HPDE6-E6E7 (cell line): ENCODE measurements around the gene ARAP1.

Experiments
- DNase-seq: peaks from one replicate; pipeline ENCODE4 v3.0.0; 2011; ENCODE audit warnings: missing footprints; ENCODE audit errors: extremely low spot score

Gene ARAP1

DNA sequence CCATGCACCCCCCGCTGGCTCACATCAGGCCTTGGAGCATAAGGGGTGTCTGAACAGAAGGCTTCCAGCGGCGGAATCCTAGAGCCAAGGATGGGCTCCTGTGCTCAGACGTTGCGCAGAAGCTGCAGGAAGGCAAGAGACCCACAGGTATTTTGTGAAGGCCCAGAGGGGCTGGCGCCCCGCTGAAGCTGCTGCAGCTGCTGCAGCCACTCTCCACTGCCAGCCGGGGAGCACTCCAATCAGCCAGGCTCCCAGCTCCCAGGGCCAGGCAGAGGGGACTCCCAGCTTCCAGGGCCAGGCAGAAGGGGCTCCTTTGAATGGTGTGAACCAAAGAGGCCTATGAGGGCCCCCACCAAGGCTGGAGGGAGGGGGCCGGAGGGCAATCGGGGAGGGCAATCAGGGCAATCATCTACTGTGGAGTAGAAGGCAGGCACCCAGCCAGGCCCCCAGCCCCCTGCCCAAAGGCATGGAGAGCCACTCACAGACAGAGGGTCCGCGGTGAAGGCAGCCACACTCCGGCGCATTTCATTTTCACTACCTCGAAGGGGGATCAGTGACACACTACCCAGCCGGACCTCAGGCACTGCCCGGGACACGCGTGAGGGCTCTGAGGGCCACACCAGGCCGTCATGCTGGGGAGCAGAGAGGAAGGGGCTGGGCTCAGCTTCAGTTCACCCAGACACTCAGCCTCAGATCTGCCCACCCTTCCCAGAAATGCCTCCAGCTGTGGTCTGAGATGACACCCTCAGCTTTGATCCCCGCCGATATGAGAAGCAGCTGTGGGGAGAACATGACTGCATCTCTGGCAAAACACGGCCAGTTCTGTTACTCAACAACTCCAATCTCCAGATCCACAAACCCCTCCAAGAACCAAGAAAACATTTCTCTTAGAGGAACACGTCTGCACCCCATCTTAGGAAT lies 66.4 kb downstream of the ARAP1 start:
- DNase-seq = no peak

DNA sequence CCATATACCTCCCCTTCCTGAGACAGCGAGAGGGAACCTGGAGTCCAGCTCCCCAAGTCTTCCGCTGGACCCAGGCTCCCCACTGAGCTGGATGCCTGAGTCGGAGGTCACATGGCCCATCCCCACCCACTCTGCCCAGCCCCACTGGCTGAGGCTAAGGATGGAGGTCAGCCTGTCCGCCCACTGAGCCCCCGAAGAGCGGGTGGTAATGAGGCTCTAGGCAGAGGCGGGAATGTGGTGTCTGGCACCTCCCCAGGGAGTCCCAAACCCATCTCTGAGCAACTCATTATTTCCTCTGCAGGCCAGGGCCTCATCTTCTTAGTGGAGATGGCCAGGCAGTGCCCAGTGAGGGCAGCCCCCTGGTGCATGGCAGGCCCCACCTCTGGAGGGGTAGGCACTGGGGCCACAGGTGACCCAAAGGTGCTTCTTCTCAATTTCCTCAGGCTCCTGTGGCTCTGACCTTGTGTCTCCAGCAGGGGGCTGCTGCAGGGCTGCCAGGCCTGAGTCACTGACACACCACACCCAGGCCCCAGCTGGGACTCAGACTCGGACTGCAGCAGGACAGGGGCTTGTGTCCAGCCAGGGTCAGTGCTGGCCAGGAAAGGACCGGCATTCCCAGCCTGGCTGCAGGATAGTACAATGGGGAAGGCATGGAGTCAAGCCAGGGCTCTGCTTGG lies 67.8 kb downstream of the ARAP1 start:
- peak; percentile 95 for DNase-seq

DNA sequence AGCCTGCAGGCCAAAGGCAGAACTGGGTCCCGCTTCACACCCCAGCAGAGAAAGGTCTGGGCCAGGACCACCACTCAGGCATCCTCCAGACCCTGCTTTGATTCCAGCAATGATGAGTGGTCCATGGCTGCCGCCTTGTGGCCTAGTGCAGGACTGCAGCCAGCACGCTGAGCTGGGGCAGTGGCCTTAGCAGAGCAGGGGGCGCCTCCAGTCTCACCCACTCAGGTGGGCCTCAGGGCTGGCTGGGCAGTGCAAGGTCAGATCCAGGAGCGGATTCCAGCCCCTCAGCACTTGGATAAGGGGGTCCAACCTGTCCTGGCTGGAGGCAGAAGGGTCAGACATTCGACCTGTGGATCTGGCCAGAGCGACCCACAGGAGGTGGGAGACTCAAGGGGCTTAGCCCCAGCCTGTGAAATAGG lies 68.4 kb downstream of the ARAP1 start:
- DNase-seq = peak; percentile 62

GRCh38 chr11:72682858-72683243 lies 69.4 kb downstream of the ARAP1 start:
- no peak for DNase-seq

- no peak for DNase-seq
These were observed 69.9 kb downstream of the ARAP1 start for GRCh38 chr11:72682238-72682857.

- DNase-seq = no peak
These were observed 70.7 kb downstream of the ARAP1 start for GRCh38 chr11:72681226-72682153.

DNA sequence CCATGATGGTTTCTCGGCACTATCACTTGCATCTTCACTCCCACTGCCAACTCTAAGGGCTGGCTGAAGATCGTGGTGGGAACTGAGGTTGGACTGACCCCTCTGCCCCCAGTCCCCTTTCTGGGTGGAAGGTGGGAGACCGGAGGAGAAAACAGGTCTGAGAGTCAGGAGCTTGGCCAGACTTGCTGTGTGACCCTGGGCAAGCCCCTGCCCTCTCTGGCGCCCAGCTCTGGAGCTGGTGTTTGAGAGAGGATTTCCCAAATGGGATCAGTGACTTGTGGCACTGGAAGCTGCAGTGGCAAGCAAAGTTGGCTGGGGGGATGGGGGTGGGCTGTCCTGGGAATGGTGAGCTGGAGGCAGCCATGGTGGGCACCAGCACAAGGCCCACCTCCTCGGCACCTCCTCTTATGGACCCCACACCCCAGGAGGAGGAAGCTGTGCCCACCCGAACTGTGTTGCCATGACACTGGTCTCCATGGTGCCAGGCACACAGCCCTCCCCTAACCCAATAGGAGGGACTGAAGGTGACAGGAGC lies 71.5 kb downstream of the ARAP1 start:
- DNase-seq = no peak

GRCh38 chr11:72679869-72680268 lies 72.3 kb downstream of the ARAP1 start:
- no peak for DNase-seq

GRCh38 chr11:72678524-72678923 lies 73.7 kb downstream of the ARAP1 start:
- DNase-seq = no peak

GRCh38 chr11:72676861-72677341 lies 75.3 kb downstream of the ARAP1 start:
- peak; percentile 56 for DNase-seq

DNA sequence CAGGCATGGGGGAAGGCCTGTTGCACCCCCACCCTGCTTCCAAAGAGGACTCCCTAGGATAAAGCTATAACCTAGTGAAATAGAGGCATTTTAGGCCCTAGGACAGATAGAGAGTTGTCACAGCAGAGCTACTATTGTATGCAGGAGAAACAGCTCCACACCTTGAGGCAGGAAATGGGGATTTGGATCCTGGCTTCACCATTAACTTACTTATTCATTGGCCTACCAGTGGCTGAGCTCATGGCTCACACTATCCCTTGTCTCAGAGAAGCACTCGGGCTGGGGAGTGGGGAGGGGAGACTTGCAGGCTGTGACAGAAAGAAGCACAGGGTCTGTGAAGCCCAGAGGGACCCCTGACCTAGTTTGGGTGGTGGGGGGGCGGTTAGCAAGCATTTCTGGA lies 77.0 kb downstream of the ARAP1 start:
- DNase-seq = no peak

GRCh38 chr11:72673943-72674828 lies 78.0 kb downstream of the ARAP1 start, which contains the start of gene PDE2A:
Gene PDE2A, minus strand, starts transcription at chr11:72674422. Its CDS starts 215 bp downstream, at chr11:72674207.
- no peak for DNase-seq

- no peak for DNase-seq
These were observed 78.8 kb downstream of the ARAP1 start for GRCh38 chr11:72673284-72673942.

DNA sequence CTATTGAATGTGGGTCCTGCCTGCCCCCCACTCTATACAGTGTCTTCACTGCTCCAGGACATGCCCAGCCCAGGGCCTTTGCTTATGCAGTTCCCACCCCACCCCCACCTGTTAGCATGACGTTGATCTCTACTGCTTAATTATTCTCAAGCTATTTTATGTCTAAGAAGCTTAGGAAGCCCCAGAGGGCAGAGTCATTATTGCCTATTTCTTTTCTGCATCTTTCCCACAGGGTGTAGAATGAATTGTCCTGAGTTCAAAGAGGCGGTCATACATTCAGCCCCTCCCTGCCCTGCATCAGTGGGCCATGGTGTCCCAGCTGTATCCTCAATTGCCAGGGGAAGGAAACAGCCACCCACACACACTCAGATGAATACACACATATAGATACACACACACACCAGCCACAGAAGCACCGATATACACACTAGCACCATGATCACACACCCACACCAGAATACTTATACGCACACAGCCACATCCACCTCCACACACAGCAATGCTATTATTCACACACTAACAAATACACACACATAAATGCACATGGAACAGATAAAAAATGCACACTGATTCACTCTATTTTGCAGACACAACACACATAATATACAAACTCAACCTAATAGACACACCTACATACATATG lies 79.5 kb downstream of the ARAP1 start:
- DNase-seq = no peak

GRCh38 chr11:72671152-72672099 lies 80.8 kb downstream of the ARAP1 start:
- DNase-seq = no peak

DNA sequence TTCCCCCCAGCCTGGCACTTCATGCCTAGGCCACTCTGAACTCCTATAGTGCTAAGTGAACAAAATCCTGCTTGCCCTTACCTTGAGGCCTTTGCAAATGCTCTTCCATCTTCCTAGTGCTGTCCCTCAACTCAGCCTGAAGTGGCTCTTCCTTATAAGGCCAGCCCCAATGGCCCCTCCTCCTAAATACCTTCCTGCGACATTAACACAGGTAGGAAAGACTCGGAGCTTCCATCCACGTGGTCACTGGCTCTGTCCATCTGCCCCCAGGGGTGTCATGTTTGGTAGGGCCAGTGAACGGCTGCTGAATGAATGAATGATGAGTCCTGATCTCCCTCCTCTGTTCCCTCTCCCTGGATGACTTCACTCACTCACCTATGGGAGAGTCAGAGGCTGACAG lies 82.2 kb downstream of the ARAP1 start:
- no peak for DNase-seq

GRCh38 chr11:72669527-72669926 lies 82.7 kb downstream of the ARAP1 start:
- DNase-seq = no peak
